PC-9 (cell line): ENCODE measurements around the gene RC3H2.

Experiments used
- EZH2 ChIP-seq: fragments of 200-600 bp; sonication (generic); IDR thresholded peaks from 2 replicates; pipeline ENCODE4 v1.8.0; 2017; ENCODE audit warnings: antibody characterized with exemption, low read depth
- TF ChIP-seq, protein P1 (sequence below): fragments of 200-600 bp; sonication (generic); conservative IDR thresholded peaks from 2 replicates; pipeline ENCODE4 v1.6.1; 2017; ENCODE audit warnings: mixed run types, antibody characterized with exemption, mild to moderate bottlenecking, moderate library complexity

GRCh38 chr9:122797316-122798063 is 107.7 kb downstream of the RC3H2 start:
- TF ChIP-seq, protein P1, sequence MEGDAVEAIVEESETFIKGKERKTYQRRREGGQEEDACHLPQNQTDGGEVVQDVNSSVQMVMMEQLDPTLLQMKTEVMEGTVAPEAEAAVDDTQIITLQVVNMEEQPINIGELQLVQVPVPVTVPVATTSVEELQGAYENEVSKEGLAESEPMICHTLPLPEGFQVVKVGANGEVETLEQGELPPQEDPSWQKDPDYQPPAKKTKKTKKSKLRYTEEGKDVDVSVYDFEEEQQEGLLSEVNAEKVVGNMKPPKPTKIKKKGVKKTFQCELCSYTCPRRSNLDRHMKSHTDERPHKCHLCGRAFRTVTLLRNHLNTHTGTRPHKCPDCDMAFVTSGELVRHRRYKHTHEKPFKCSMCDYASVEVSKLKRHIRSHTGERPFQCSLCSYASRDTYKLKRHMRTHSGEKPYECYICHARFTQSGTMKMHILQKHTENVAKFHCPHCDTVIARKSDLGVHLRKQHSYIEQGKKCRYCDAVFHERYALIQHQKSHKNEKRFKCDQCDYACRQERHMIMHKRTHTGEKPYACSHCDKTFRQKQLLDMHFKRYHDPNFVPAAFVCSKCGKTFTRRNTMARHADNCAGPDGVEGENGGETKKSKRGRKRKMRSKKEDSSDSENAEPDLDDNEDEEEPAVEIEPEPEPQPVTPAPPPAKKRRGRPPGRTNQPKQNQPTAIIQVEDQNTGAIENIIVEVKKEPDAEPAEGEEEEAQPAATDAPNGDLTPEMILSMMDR = no peak
- no peak for TF ChIP-seq EZH2
